ENCODE measurements around the gene TIMP2. TPM values are rescaled to one million over a fixed set of nuclear protein-coding genes. Genes with fewer than 3 reads are reported as not detected.

Gene TIMP2
- total and polyA plus RNA-seq, 2 of the 4 experiments (the other 2 are of a cell fraction) = 43.9 to 416 TPM

DNA sequence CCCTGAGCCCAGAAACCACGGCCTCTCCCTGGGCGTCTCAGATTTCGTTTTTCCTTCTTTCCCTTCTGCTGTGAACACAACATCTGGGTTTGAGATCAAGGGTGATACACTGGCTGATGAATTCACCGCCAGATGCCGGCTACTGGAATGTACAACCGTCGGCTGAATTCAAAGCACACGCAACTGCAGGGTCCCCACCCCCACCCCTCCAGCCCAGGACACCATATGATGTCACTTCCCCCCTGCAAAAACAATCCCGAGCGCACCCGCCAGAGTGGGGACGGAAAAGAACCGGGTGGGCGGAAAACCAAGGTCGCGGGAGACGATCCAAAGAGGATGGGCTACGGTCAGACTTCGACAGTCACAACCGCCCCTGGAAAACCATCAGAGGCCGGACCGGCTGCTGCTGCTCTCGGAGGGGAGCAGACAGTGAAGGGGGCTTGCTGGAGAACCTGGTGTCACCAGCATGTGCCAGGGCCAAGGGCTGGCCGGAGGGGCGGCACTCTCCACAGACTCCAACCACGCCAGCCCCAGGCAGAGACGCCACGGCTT lies 45.5 kb downstream of the TIMP2 start (continued):
- TF ChIP-seq, protein P1, sequence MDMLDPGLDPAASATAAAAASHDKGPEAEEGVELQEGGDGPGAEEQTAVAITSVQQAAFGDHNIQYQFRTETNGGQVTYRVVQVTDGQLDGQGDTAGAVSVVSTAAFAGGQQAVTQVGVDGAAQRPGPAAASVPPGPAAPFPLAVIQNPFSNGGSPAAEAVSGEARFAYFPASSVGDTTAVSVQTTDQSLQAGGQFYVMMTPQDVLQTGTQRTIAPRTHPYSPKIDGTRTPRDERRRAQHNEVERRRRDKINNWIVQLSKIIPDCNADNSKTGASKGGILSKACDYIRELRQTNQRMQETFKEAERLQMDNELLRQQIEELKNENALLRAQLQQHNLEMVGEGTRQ (IDR thresholded peaks at IDR 0.05; ENCODE audit: low read depth, low read length) = no peak

DNA sequence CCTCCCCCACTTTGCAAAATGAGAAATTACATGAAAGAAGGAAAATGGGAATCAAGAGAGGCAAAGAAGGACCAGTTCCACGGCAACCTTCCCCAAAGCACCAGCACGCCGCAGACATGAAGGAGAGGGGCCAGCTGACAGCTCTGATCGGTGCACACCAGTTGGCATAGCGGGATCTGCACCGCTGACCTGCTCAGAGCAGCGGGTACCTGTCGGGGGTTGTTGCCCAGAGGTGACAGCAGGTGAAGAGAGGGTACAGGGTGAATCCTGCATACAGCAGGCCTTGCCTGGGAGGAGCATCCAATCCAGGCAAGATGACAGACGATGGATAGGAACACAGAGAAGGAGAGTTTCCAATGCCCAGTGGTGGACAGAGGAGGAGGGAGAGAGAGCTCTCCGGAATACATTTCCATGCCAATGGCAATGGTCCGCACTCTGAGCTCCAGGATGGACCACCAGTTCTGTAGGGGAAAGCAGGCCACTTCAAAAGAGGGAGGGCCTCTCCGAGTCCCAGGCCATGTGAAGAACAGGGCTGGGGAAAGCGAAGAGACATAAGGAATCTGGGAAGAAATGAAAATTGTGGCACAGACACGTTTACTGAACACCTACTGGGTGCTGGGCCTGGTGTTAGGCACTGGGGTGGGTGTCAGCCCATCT lies 46.2 kb downstream of the TIMP2 start:
- CTCF ChIA-PET = no interaction called here
- H3K27ac ChIP-seq (ENCODE audit: insufficient read depth, low read length) = peak overlapping the region; percentile 85
- H2BK20ac ChIP-seq (ENCODE audit: low read depth, low read length) = peak overlapping the region; percentile 58
- intact Hi-C loops (cut with micrococcal nuclease) (loop anchor here (1.0 kb wide), 2 partner anchors 46 to 55 kb away; partner anchors contain the start of gene TIMP2), dilution Hi-C loops (cut with HindIII; ENCODE audit: low sequenced_read_pairs, unreplicated experiment) (no loop called here), in situ Hi-C loops (cut with MboI; ENCODE audit: low sequenced_read_pairs) (no loop called here)
- H3K14ac ChIP-seq (replicated peaks; ENCODE audit: low read depth, low read length) = peak overlapping the region; percentile 53
- H3K18ac ChIP-seq (ENCODE audit: low read depth, low read length) = peak overlapping the region; percentile 39
- peak overlapping the region; percentile 95 for H2AK5ac ChIP-seq (ENCODE audit: low read depth, low read length)
- peaks cover 30% of the 10 kb centered on the region for H4K20me1 ChIP-seq (ENCODE audit: insufficient read depth, low read length)
- H3K56ac ChIP-seq (ENCODE audit: extremely low read depth, insufficient read depth, low read length) = peak overlapping the region; percentile 89
- H2BK15ac ChIP-seq (ENCODE audit: low read depth, low read length) = peak overlapping the region; percentile 93; the same call in 1 of the 3 replicates
- H2AFZ ChIP-seq (replicated peaks; ENCODE audit: low read length, poor library complexity) = peak overlapping the region; percentile 34
- POLR2A ChIA-PET (ENCODE audit: unreplicated experiment) = no interaction called here
- no peak for DNase-seq
- peak overlapping the region; percentile 82 for H2BK5ac ChIP-seq (ENCODE audit: low read depth, low read length, poor library complexity, severe bottlenecking)
- no peak for ATAC-seq (ENCODE audit: low read depth)
- H3K9ac ChIP-seq (ENCODE audit: low read depth, low read length) = peak overlapping the region; percentile 52
- peak overlapping the region; percentile 84 for H2AK9ac ChIP-seq (replicated peaks; ENCODE audit: low read depth, low read length, poor library complexity)
- H3K23ac ChIP-seq (ENCODE audit: low read depth, low read length) = peak overlapping the region; percentile 85; the same call in 1 of the 2 replicates
- peak overlapping the region; percentile 77 for H3K4me2 ChIP-seq (ENCODE audit: low read depth, low read length)
- peak overlapping the region; percentile 16 to 89; a peak in 3 of 4 replicates for H4K8ac ChIP-seq (ENCODE audit: low read depth in 2 of 2, low read length in 2 of 2)
- peaks cover 50% of the 10 kb centered on the region for H3K9me1 ChIP-seq (ENCODE audit: insufficient read depth, low read length)
- WGBS, 2 experiments (ENCODE audit: extremely low coverage in 2 of 2, insufficient read length in 1 of 2) = 78% methylated on average over 6 of the region's 14 CpGs; no CpG with 5 or more reads in 1 of the 2 experiments
- H3K79me1 ChIP-seq (ENCODE audit: low read depth in 1 of 2, low read length in 2 of 2) = peaks cover 41 to 84% of the 10 kb centered on the region in 2 experiments
- H4K91ac ChIP-seq (ENCODE audit: insufficient read depth, low read depth, low read length) = peak overlapping the region; percentile 57
- no peak overlapping the region for H3K4me3 ChIP-seq (ENCODE audit: insufficient read depth, low read depth, low read length)
- H2BK120ac ChIP-seq (ENCODE audit: low read depth, low read length) = peak overlapping the region; percentile 95
- BruUV-seq (replicated peaks) = no TSS peak
- no peaks in the 10 kb centered on the region for H3K27me3 ChIP-seq (ENCODE audit: control insufficient read depth, insufficient read depth, low read length)
- H3K36me3 ChIP-seq (ENCODE audit: control insufficient read depth, insufficient read depth, low read length) = peaks cover 5% of the 10 kb centered on the region; the same call in 1 of the 2 replicates
- peak overlapping the region; percentile 28; the same call in 1 of the 2 replicates for H4K5ac ChIP-seq (ENCODE audit: low read depth, low read length)
- H3K4ac ChIP-seq (ENCODE audit: low read depth, low read length) = peak overlapping the region; percentile 89
- no peaks in the 10 kb centered on the region for H3K9me3 ChIP-seq (ENCODE audit: control insufficient read depth, insufficient read depth, low read length)
- peaks cover 48% of the 10 kb centered on the region for H3K4me1 ChIP-seq (ENCODE audit: control insufficient read depth, insufficient read depth, low read length)
- no peak for TF ChIP-seq SMC3 (IDR thresholded peaks at IDR 0.05; ENCODE audit: low read depth, low read length)
- no peak for TF ChIP-seq MAZ (IDR thresholded peaks at IDR 0.05; ENCODE audit: borderline replicate concordance, low read depth, low read length)
- TF ChIP-seq, protein P1 (IDR thresholded peaks at IDR 0.05; ENCODE audit: low read depth, low read length) = no peak
- TF ChIP-seq, protein P2, sequence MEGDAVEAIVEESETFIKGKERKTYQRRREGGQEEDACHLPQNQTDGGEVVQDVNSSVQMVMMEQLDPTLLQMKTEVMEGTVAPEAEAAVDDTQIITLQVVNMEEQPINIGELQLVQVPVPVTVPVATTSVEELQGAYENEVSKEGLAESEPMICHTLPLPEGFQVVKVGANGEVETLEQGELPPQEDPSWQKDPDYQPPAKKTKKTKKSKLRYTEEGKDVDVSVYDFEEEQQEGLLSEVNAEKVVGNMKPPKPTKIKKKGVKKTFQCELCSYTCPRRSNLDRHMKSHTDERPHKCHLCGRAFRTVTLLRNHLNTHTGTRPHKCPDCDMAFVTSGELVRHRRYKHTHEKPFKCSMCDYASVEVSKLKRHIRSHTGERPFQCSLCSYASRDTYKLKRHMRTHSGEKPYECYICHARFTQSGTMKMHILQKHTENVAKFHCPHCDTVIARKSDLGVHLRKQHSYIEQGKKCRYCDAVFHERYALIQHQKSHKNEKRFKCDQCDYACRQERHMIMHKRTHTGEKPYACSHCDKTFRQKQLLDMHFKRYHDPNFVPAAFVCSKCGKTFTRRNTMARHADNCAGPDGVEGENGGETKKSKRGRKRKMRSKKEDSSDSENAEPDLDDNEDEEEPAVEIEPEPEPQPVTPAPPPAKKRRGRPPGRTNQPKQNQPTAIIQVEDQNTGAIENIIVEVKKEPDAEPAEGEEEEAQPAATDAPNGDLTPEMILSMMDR (conservative IDR thresholded peaks at IDR 0.05; ENCODE audit: low read depth, low read length) = no peak
- TF ChIP-seq BHLHE40 (IDR thresholded peaks at IDR 0.05; ENCODE audit: low read depth, low read length) = no peak
- TF ChIP-seq, protein P3, sequence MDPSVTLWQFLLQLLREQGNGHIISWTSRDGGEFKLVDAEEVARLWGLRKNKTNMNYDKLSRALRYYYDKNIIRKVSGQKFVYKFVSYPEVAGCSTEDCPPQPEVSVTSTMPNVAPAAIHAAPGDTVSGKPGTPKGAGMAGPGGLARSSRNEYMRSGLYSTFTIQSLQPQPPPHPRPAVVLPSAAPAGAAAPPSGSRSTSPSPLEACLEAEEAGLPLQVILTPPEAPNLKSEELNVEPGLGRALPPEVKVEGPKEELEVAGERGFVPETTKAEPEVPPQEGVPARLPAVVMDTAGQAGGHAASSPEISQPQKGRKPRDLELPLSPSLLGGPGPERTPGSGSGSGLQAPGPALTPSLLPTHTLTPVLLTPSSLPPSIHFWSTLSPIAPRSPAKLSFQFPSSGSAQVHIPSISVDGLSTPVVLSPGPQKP (IDR thresholded peaks at IDR 0.05; ENCODE audit: borderline replicate concordance, low read depth, low read length) = no peak
- TF ChIP-seq CEBPB (IDR thresholded peaks at IDR 0.05; ENCODE audit: low read depth, low read length) = no peak
- no peak for TF ChIP-seq RAD21 (IDR thresholded peaks at IDR 0.05; ENCODE audit: low read length)
- no peak for TF ChIP-seq NFE2L2 (IDR thresholded peaks at IDR 0.05; ENCODE audit: low read depth, low read length)
